K562 (cell line): ENCODE measurements around the gene COL9A2. TPM values are rescaled to one million over a fixed set of nuclear protein-coding genes. Genes with fewer than 3 reads are reported as not detected.

Source experiments
- E2F8 ChIP-seq: fragments of 450-650 bp; IDR thresholded peaks from 2 replicates; pipeline ENCODE4 v1.7.1; 2018; ENCODE audit warnings: mild to moderate bottlenecking, low read depth; ENCODE audit not compliant: partially characterized antibody
- NELFE ChIP-seq: IDR thresholded peaks from 2 replicates; pipeline ENCODE4 v1.6.1; 2011; ENCODE audit warnings: mild to moderate bottlenecking; ENCODE audit not compliant: insufficient read depth, insufficient read length
- ZHX1 ChIP-seq: fragments of 150-350 bp; conservative IDR thresholded peaks from 2 replicates; pipeline ENCODE4 v1.6.1; 2014; ENCODE audit warnings: low read length
- polyA plus RNA-seq, 8 experiments: library from polyadenylated mRNA; depleted of rRNA in 4 of 8; stranded (reverse) in 5 of 8; unstranded in 3 of 8; fragments of >200 nt; fragmentation: Nextera tagmentation in 2 of 8; fragmentation: Illumina TruSeq in 1 of 8; extraction: Ambion mirVana in 2 of 8; extraction: Trizol in 1 of 8; gene quantifications; 2 replicates each; pipeline versions ENCODE4 v1.2.1 to v1.2.3, GENCODE V29; 2011 to 2014; ENCODE audit warnings: inconsistent platforms in 1 of 8, missing spikeins in 1 of 8
- total RNA-seq, 7 experiments: library from RNA; depleted of rRNA in 6 of 7; stranded (reverse); fragments of >200 nt in 6 of 7; fragmentation: Illumina TruSeq in 2 of 7; extraction: Trizol in 2 of 7; gene quantifications; 2 replicates each; pipeline versions ENCODE4 v1.2.1 to v1.2.3, GENCODE V29; 2011 to 2021; ENCODE audit warnings: low replicate concordance in 1 of 7

COL9A2 gene
- total and polyA plus RNA-seq, 9 of the 15 experiments (the other 6 are each of a cell fraction or from before 2014, with no cell fraction given) = 0.03 to 2.2 (median 0.31) TPM

GRCh38 chr1:40300249-40300567, 16.9 kb downstream of the COL9A2 start (continued):
- TF ChIP-seq ZHX1 = no peak
- TF ChIP-seq E2F8 = no peak
- TF ChIP-seq NELFE = no peak
